H7 (cell line): ENCODE results near the gene AGPAT1. TPM values are rescaled to one million over a fixed set of nuclear protein-coding genes. Genes with fewer than 3 reads are reported as not detected.
"Not testable (repeated sequence)": the region's sequence is repeated elsewhere in the genome, so short reads cannot be mapped to it uniquely, and the experiment has no call there.

Experiments used
- DNase-seq: peaks from one replicate; pipeline ENCODE4 v3.0.0; 2012
- H3K27me3 ChIP-seq: 2 replicates; pipeline ENCODE4 v1.6.0; 2011; ENCODE audit warnings: mild to moderate bottlenecking, low read length; ENCODE audit not compliant: control insufficient read depth, insufficient read depth
- H3K36me3 ChIP-seq: replicated peaks from 2 replicates; pipeline ENCODE4 v1.5.1; 2011; ENCODE audit warnings: low read length; ENCODE audit not compliant: control insufficient read depth, insufficient read depth
- H3K4me3 ChIP-seq: 2 replicates; pipeline ENCODE4 v1.5.1; 2011; ENCODE audit warnings: low read depth, mild to moderate bottlenecking, control low read depth, low read length, moderate library complexity; ENCODE audit not compliant: insufficient read depth
- total RNA-seq: library from RNA; depleted of rRNA; stranded (reverse); fragments of >200 nt; shearing (Covaris generic); gene quantifications from 2 replicates; pipeline ENCODE4 v1.2.3, GENCODE V29; 2014; rRNA removed

The AGPAT1 gene
- 99.3 and 113 TPM in 2 replicates for total RNA-seq

DNA sequence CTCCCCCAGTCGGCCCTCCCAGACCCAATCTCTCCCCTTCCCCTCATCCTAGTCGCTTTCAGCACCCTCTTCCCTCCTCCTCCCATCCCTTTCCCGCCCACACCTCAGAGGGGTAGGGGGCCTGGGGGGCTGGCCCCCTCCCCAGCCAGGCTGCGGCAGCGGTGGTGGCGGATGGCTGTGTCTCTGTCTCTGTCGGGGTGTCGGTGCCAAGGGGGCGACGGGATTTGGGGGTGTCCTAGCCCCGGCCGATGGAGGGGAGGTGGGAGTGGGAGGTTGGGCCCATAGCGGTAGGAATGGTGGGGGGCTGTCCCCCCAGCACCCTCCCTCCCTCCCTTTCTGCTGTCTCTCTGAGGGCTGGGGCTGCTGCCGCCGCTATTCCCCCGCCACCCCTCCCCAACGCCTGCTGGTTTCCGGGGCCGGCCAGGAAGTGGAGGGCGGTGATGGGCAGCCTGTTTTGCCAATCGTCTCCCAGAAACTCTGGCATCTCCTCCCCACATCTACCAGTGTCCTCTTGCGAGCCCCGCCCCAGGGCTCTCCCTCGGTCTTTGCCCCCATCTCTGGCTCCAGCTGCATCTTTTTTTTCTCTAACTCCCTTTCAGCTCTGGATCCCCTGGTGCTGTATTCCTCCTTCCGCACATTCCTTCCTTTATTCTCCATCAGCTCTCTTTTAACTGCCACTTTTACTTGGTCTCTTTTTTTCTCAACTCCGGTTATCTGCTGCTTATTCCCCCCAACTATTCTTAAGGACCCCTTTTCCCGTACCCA, at the start of gene AGPAT1:
Gene AGPAT1, minus strand, starts transcription at position 374 of the 765 bp plus-strand sequence. CDS start 4,588 bp downstream, outside the sequence.
- Histone ChIP-seq H3K4me3 (peak within 1 kb of the TSS; percentile 79), H3K27me3 (no peaks in the 10 kb centered on the region), H3K36me3 (peaks cover 8% of the 10 kb centered on the region)
- peak; percentile 99 for DNase-seq

DNA sequence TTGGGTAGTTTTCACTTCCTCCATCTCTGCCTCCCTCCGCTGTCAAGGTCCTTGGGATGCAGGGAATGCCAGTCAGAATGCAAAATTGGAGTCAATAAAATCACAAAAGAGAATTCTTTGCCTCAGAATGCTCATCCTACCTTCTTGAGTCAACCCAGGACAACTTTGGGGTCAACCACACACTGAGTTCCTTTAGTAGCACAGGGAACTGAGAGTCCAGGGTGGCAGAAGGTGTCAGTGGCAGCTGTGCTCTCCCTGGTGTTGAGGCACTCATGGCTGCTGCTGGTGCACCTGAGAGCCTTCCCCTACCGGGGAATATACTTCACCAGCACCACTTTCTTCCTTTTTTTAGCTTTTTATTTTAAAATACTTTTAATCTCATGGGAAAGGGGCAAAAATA, 48.8 kb upstream of the AGPAT1 start:
- no peak for DNase-seq
- peaks cover 13% of the 10 kb centered on the region; the same call in 1 of the 2 replicates for H3K27me3 ChIP-seq
- no peaks in the 10 kb centered on the region for H3K36me3 ChIP-seq
- H3K4me3 ChIP-seq, result no peak overlapping the region

DNA sequence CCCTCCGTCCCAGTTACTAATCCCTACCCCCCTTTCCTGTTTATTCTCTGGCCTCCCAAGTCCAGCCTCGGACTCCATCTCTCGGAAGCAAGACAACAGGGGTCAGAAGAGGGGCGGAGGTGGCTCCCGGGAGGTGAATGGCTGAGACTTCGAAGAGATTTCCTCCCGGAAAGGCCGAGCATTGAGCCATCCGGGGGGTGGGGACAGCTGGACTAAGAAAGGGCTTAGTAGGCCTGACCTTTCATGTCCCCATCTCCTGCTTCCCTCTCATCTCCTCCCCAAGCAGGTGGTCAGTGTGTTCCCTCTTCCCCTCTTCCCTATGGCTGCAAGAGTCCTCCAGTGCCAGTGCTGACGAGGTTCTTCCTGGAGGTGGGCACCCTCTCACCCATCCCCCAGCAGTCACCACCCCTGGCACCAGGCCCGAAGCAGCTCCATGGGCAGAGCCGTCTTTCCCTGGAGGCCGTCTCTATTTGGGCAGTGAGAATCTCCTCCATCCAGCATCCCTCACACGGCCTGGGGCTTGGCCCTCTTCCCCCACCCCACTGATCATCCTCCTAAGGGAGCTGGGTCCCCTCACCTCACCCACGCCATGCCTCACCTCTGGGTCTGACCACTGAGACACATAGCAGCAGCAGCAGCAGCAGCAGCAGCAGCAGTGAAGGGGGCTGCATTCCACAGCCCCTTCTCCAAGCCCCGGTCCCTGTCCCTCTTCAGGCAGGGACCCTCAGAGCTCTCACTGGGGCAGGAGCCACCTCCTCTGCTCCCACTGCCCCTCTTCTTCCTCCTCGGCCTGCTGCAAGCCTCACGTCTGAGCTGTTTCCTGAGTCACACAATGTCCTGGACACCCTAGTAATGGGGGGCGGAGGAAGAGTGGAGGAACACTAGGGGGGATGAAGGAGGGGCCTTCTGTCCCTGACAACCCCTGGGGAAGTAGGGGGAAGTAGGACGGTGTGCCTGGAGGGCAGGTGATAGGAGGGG, 47.7 kb upstream of the AGPAT1 start, which contains the start of gene NOTCH4:
Gene NOTCH4, minus strand, starts transcription at position 810 of the 978 bp plus-strand sequence. Its CDS starts 139 bp downstream, at position 671.
- DNase-seq, result peak; percentile 28
- Histone ChIP-seq H3K4me3 (no peak within 1 kb of the TSS), H3K36me3 (no peaks in the 10 kb centered on the region), H3K27me3 (peaks cover 15% of the 10 kb centered on the region; the same call in 1 of the 2 replicates)

- no peak for DNase-seq
- Histone ChIP-seq H3K36me3 (no peaks in the 10 kb centered on the region), H3K4me3 (no peak overlapping the region), H3K27me3 (peaks cover 15% of the 10 kb centered on the region; the same call in 1 of the 2 replicates)
These were observed 46.7 kb upstream of the AGPAT1 start for GRCh38 chr6:32222333-32223230.

- no peak for DNase-seq
These were observed 44.1 kb upstream of the AGPAT1 start for GRCh38 chr6:32220021-32220420.

DNA sequence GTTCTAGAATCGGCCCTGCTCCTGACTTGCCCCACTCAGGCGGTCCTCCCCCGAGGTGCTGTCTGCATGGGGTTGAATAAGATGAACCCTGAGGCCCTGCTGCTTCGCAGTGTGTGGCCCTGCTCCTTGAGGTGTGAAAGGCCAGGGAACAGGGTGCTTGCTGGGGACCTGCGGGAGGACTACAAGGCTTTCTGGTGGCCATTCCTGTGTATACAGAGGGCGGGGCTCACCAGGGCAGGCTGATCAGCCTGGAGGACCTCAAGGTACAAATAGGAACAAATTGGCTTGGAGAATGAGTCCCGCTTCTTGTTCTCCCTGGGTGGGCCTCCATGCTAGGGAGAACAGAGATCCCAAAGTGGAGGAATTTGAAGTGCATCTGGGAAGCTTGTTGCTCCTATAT, 42.3 kb upstream of the AGPAT1 start:
- no peak for DNase-seq
- Histone ChIP-seq H3K36me3 (no peaks in the 10 kb centered on the region), H3K27me3 (peaks cover 4% of the 10 kb centered on the region; the same call in 1 of the 2 replicates), H3K4me3 (no peak overlapping the region)

More at GRCh38 chr6:32220021-32220420, 44.1 kb upstream of the AGPAT1 start:
- H3K4me3 ChIP-seq, result no peak overlapping the region
- no peaks in the 10 kb centered on the region for H3K36me3 ChIP-seq
- peaks cover 6% of the 10 kb centered on the region; the same call in 1 of the 2 replicates for H3K27me3 ChIP-seq

- H3K36me3 ChIP-seq, result no peaks in the 10 kb centered on the region
These were observed 41.1 kb upstream of the AGPAT1 start for GRCh38 chr6:32216998-32217397.

GRCh38 chr6:32216285-32216684, 40.4 kb upstream of the AGPAT1 start:
- no peaks in the 10 kb centered on the region for H3K36me3 ChIP-seq
- no peak overlapping the region for H3K4me3 ChIP-seq
- peaks cover 2% of the 10 kb centered on the region; the same call in 1 of the 2 replicates for H3K27me3 ChIP-seq
- no peak for DNase-seq

More at GRCh38 chr6:32216998-32217397, 41.1 kb upstream of the AGPAT1 start:
- peaks cover 2% of the 10 kb centered on the region; the same call in 1 of the 2 replicates for H3K27me3 ChIP-seq
- no peak for DNase-seq
- no peak overlapping the region for H3K4me3 ChIP-seq

DNA sequence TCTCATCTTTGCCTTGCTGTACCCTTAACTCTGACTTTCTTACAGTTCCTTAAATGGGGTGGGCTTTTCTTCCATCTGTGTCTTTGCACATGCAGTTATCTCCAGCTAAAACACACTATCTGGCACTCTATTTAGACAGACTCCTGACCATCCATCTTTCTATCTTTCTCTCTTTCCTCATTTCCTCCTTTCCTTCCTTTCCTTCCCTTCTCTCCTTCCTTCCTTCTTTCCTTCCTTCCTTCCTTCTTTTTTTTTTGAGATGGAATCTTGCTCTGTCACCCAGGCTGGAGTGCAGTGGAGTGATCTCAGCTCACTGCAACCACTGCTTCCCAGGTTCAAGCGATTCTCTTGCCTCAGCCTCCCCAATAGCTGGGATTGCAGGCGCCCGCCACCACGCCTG, 39.7 kb upstream of the AGPAT1 start:
- Histone ChIP-seq H3K4me3 (no peak overlapping the region), H3K36me3 (no peaks in the 10 kb centered on the region), H3K27me3 (peaks cover 2% of the 10 kb centered on the region; the same call in 1 of the 2 replicates)
- no peak for DNase-seq

- no peaks in the 10 kb centered on the region; the same call in 1 of the 2 replicates for H3K27me3 ChIP-seq
- DNase-seq, result peak; percentile 6
- H3K4me3 ChIP-seq, result no peak overlapping the region
- H3K36me3 ChIP-seq, result no peaks in the 10 kb centered on the region
These were observed 38.2 kb upstream of the AGPAT1 start for GRCh38 chr6:32214126-32214525.

GRCh38 chr6:32213649-32214048, 37.8 kb upstream of the AGPAT1 start:
- Histone ChIP-seq H3K4me3 (no peak overlapping the region), H3K36me3 (no peaks in the 10 kb centered on the region), H3K27me3 (no peaks in the 10 kb centered on the region; the same call in 1 of the 2 replicates)
- DNase-seq, result peak; percentile 17

GRCh38 chr6:32212076-32212760, 36.3 kb upstream of the AGPAT1 start:
- Histone ChIP-seq H3K27me3 (no peaks in the 10 kb centered on the region; the same call in 1 of the 2 replicates), H3K4me3 (no peak overlapping the region), H3K36me3 (no peaks in the 10 kb centered on the region)
- peak; percentile 24 for DNase-seq

DNA sequence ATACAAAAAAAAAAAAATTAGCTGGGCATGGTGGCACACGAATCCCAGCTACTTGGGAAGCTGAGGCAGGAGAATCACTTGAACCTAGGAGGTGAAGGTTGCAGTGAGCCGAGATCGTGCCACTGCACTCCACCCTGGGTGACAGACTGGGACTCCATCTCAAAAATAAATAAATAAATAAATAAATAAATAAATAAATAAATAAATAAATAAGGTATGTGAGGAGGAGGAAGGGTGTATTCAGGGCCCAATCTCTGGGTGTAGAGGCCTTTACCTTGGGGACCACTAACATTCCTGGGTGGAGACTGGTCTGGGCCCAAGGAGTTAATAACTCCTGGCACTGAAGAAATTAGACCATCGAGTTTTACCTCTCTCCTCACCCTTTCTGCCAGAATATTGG, 35.5 kb upstream of the AGPAT1 start:
- not testable (repeated sequence) for H3K27me3 ChIP-seq, H3K36me3 ChIP-seq, DNase-seq, H3K4me3 ChIP-seq
